ENCODE data around the gene KCNJ13. TPM values are rescaled to one million over a fixed set of nuclear protein-coding genes. Genes with fewer than 3 reads are reported as not detected.

KCNJ13 gene
- total RNA-seq, 1 experiment from 2014 or later: not detected

GRCh38 chr2:232783278-232783677 is 6.9 kb upstream of the KCNJ13 start:
- CTCF ChIA-PET: no interaction called here
- POLR2A ChIA-PET: no interaction called here
- intact Hi-C loops (cut with micrococcal nuclease): no loop called here

More at GRCh38 chr2:232783278-232783677, 6.9 kb upstream of the KCNJ13 start:
- Histone ChIP-seq H3K4me1 (ENCODE audit: control insufficient read depth in 1 of 2, insufficient read depth in 2 of 2, low read length in 2 of 2) (peaks cover 0 to 5% of the 10 kb centered on the region in 2 experiments; a peak in 2 of 4 replicates), H3K4me3 (replicated peaks in 1 of 2; ENCODE audit: low read depth in 1 of 2, low read length in 2 of 2) (no peak overlapping the region), H3K36me3 (ENCODE audit: control insufficient read depth in 1 of 2, insufficient read depth in 2 of 2, low read length in 2 of 2) (peaks cover 0 to 7% of the 10 kb centered on the region in 2 experiments; a peak in 1 of 4 replicates), H3K9ac (ENCODE audit: low read length) (no peak overlapping the region), H3K4me2 (ENCODE audit: low read length) (no peak overlapping the region), H3K9me2 (ENCODE audit: insufficient read depth) (no peaks in the 10 kb centered on the region), H4K20me1 (ENCODE audit: insufficient read depth) (no peaks in the 10 kb centered on the region), H3K27me3 (ENCODE audit: insufficient read depth, low read length) (no peaks in the 10 kb centered on the region), H3K27ac (ENCODE audit: low read depth, low read length) (no peak overlapping the region), H2AFZ (ENCODE audit: low read depth, low read length, poor library complexity, severe bottlenecking) (no peak overlapping the region), H3K9me3 (ENCODE audit: control insufficient read depth in 1 of 2, insufficient read depth in 1 of 2, low read depth in 1 of 2, low read length in 2 of 2) (no peaks in the 10 kb centered on the region), H3K79me2 (ENCODE audit: insufficient read depth, low read length) (no peaks in the 10 kb centered on the region)
- RAD21 ChIA-PET (ENCODE audit: low non-redundant PET in 1 of 2, low total read pairs in 2 of 2, uncharacterized antibody in 2 of 2, unreplicated experiment in 2 of 2): no interaction called here
- DNase-seq (ENCODE audit: low read depth, low spot score) (no peak), ATAC-seq (no peak)
- no TSS peak for BruUV-seq (replicated peaks)
- no peak for TF ChIP-seq ELF1 (IDR thresholded peaks at IDR 0.05; ENCODE audit: borderline replicate concordance, low read depth)
- TF ChIP-seq SIN3A (IDR thresholded peaks at IDR 0.05; ENCODE audit: low read depth): no peak
- no peak for TF ChIP-seq JUND (IDR thresholded peaks at IDR 0.05)
- no peak for TF ChIP-seq MAX (IDR thresholded peaks at IDR 0.05)
- TF ChIP-seq REST (IDR thresholded peaks at IDR 0.05; ENCODE audit: low read depth): no peak
- no peak for TF ChIP-seq TCF7L2 (IDR thresholded peaks at IDR 0.05; ENCODE audit: borderline replicate concordance, extremely low read depth, insufficient read depth, insufficient read length)
- no peak for TF ChIP-seq ZFX (IDR thresholded peaks at IDR 0.05)
- no peak for TF ChIP-seq CEBPB (IDR thresholded peaks at IDR 0.05; ENCODE audit: low read depth)
- TF ChIP-seq ZBTB33 (IDR thresholded peaks at IDR 0.05; ENCODE audit: extremely low read depth, insufficient replicate concordance, low read length): no peak
- TF ChIP-seq EGR1 (IDR thresholded peaks at IDR 0.05; ENCODE audit: low read depth): no peak
- TF ChIP-seq POLR2A (IDR thresholded peaks at IDR 0.05; ENCODE audit: borderline replicate concordance, extremely low read depth, insufficient read depth, insufficient read length): no peak
- TF ChIP-seq RAD21 (IDR thresholded peaks at IDR 0.05; ENCODE audit: low read depth): no peak
- no peak for TF ChIP-seq EZH2phosphoT487 (IDR thresholded peaks at IDR 0.05; ENCODE audit: borderline replicate concordance)
- TF ChIP-seq EZH2 (IDR thresholded peaks at IDR 0.05): no peak
- TF ChIP-seq CTCF (IDR thresholded peaks at IDR 0.05 in 2 of 3, conservative IDR thresholded peaks at IDR 0.05 in 1 of 3; ENCODE audit: borderline replicate concordance in 1 of 3, insufficient read depth in 1 of 3, low read depth in 2 of 3, low read length in 2 of 3): no peak
- TF ChIP-seq YY1 (IDR thresholded peaks at IDR 0.05; ENCODE audit: extremely low read depth, insufficient replicate concordance, low read depth, low read length): no peak
- no peak for TF ChIP-seq SRF (IDR thresholded peaks at IDR 0.05; ENCODE audit: low read depth)
- TF ChIP-seq ATF3 (IDR thresholded peaks at IDR 0.05): no peak
- no peak for TF ChIP-seq POLR2AphosphoS5 (IDR thresholded peaks at IDR 0.05; ENCODE audit: low read depth, low read length)
- TF ChIP-seq SP1 (IDR thresholded peaks at IDR 0.05; ENCODE audit: low read depth): no peak
